IPS DF 19.7 (cell line): ENCODE measurements around the gene TTN.

Experiments
- DNase-seq: peaks from one replicate; pipeline ENCODE4 v3.0.0-alpha.2; 2013; ENCODE audit warnings: low read depth, low spot score

Gene TTN

DNA sequence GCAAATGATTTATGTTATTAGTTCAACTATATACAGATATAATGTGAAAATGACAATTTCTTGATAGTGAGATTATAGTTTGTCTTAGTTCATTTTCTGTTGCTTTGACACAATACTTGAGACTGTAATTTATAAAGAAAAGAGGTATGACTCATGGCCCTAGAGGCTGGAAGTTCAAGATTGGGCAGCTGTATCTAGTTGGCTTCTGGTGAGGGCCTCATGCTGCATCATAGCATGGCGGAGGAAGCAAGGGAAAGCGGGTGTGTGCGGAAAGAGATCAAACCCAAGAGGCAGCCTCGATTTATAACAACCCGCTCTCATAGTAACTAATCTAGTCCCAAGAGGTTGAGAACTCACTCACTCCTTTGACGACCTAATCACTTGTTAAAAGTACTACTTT lies 315.6 kb downstream of the TTN start:
- no peak for DNase-seq

DNA sequence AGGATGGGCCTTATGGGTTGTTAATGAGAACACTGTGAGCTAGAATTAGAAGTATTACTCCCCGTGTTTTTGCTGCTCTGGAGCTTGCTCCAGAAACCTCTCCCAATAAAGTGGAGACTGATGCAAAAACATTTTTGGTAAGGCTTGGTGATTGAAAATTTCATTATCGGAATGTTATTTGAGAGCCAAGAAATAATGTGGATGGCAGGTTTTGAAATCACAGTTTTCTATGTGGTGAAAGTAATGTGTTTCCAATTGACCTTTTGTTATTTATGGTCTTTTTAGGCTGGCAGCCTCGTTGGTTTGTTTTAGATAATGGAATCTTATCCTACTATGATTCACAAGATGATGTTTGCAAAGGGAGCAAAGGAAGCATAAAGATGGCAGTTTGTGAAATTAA lies 321.9 kb downstream of the TTN start:
- no peak for DNase-seq

DNA sequence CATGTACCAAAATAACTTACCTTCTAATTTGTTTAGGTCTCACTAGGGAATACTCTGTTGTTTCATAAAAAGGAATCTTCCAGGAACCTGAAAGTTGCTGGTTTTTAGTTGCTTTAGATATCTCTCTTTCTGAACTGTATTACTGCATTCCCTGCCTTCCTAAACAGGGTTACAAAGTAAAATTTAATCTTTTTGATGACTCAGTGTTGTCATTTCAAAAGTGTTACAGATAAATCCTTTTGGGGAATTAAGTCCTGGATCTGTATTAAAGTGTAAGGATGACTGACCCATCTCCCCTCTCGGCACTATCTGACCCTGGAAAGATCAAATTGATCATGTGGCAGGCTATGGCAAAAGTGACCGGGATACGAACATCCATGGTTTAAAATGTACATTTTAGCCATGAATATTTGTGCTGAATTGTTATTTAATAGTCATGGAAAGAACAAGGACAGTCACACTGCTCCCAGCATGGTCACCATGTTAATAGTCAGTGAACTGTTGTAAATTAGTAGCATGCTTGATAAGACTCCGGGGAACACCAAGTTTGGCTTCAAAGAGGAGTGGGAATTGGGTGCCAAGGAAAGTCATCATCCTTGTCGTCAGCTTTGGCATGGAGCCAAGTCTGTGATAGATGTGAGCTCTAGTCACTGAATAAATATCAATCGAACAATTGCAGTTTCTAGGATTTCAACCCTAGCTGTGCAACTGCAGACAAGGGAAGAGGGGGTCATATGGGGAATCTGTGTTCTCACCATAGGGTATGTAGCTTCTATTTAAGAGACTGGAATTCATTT lies 322.8 kb downstream of the TTN start:
- DNase-seq = no peak

DNA sequence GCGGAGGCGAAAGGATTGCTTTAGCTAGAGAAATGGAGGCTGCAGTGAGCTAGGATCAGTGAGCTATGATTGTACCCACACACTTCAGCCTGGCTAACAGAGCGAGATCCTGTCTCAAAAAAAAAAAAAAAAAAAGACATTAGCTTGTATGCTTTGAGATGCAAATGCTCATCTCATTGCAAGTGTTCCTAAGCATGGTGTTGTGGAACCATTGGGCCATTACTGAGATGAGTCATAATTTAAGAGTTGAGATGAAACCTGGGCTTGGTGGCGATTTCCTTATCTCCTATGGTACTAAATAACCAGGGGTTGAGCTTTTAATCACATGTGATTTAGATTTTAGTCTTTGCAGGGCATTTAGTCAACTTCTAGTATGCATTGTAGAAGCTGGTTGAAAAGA lies 324.8 kb downstream of the TTN start:
- DNase-seq = no peak

DNA sequence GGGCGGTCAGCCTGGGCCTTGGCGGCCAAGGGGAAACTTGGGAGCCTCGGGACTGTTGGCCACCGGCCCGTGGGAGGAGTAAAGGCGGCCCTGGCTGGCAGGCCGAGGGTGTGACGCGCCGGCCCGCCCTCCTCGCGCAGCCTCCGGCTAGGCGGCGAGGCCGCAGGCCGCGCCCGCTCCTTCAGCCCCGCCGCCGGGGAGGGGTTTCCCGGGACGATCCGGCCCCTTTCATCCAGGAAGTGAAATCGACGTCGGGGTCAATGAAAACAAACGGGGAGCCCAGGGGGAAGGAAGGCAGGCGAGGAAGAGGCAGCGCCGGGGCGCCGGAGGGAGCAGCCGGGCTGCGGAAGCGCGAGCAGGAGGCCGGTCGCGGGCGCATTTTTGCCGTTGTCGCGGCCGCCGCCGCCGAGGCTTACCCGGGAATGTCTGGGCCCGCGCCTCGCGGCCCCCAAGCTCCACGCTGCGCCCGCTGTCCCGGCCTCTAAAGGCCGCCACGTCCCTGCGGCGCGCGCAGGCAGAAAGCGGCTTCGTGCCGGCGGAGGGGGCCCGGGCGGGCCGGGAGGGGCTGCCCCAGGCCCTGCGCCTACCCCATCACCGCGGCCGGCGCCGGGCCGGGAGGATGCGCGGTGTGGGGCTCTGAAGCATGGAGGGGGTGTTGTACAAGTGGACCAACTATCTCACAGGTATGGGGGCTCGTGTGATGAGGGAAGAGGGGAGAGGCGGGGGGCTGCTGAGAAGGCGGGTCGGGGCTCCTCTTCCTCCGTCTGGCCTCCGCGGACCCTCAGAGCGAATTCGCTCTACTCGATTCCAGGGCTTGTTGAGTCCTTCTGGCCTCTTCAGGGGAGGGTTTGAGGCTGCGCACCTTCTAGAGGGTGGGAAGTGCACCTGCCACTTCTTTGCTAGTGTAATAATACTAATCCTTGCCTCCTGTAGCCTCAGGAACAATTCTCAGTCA lies 326.7 kb downstream of the TTN start, which contains the start of gene PLEKHA3:
PLEKHA3 (plus strand) TSS at position 231 of the 955 bp plus-strand sequence; CDS start at position 644, 413 bp downstream.
- peak; percentile 40 for DNase-seq

DNA sequence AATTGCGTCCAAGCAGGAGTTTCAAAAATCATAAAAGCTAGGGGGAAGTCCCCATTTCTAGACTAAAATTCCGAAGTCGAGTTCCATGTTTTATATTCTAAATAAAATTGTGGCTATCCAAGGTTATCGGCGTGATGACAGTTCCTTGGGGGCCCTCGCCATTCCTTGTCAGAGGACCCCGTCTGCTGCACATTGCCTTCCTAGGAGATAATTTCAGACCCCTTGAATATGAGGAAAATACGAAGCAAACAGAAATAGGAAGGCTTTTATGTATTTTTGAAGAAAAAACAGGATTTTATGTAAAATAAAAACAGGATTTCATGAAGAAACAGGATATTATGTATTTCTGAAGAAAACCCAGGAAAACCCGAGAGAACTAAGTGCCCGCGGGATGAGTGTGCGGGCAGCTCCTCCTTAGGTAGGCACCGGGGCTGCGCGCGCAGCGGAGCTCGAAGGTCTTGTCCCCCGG lies 327.4 kb downstream of the TTN start:
- no peak for DNase-seq

DNA sequence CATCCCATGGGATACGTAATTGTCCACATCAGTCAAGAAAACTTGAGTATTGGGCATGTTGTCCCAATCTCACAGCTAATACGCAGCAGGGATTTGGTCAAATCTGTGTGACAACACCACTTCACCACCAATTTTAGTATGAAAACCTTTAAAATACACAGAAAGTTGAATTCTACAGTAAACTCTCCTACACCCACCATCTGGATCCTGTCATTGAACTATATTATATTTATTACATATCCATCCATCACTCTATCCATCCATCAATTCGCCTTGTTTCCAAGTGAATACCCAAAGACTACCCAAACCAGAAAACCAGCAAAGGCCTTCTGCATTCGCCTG lies 328.0 kb downstream of the TTN start:
- no peak for DNase-seq

DNA sequence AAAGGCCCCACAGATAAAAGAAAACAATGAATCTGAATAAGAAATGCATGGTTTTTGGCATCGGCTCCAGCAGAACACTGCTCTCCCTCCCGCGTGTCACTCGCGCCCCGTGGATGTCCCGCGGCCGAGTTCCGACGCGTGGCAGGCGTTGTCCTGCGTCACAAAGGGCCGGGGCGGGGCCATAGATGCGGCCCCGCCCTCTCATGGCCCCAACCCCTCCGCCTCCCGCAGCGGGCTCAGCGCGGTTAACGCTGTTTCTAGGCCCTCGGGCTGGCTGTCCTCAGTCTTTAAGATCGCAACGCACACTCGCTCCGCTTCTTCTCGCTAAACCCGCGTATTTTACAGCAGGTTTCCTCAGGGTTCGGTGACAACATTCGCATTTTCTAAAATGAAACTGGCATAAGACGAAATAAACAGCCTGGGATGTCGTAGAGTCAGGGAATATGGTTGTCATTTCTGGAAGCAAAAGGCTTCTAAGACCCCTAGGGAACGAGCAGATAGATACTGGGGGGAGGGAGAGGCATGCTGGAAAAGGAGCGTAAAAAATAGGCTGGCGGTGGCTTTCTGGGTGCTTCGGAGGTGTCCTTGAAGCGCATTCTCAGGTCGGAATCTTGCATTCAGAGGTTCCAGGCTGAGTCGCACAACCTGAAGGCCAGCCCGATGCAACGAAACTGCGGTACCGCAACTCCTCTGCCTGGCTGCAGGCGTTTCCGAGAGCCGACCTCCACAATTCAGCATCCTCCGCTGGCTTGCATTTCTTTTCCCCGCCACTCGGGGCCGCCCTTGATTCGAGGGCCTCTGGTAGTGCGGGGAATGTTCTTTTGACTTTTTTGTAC lies 328.6 kb downstream of the TTN start, which contains the start of gene FKBP7:
FKBP7 (minus strand) TSS at position 162 of the 836 bp plus-strand sequence; CDS start at position 61, 101 bp downstream.
- peak; percentile 52 for DNase-seq

DNA sequence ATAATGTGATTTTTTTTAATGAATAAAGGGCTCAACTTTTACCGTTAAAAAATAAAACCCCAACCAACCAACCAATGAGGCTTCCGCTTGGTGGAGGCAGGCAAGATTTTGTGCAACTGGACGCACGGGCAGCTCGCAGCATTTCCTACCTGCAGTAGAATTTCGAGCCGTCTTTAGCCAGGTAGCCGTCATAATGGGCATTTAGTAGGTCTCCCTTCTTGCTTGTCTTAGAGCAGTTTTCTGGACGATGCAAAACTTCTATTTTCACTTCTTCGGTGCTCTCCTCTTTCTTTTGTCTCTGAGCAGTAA lies 329.1 kb downstream of the TTN start:
- DNase-seq = no peak

DNA sequence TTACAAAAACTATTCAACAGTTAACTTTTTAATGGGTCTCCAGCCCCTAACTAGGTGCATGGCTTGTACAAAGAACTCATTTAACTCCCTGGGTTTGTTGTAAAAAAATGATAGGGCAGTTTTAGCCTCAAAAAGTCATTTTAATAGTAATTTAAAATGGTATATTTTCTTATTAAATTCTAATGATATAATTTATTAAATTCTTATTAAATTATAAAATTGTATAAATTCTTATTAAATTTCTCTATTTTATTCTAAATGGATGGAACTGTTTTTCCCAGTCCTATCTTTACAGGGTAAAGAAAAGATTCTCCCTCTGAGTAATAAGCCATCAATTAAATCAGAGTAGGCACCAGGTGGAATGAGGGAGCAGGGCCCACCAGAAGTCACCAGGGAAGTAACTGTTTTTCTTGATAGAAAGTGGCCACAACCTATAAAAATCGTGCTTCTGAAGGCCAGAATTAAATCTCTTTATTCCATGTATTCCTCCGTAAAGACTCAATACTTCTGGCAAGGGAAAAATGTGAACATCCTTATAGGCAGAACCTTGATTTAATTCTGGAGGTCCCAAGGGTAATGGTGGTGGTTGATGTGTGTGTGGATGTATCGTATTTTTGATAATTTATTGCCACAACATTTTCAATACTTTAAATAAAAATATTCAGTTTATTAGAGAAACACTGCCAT lies 329.6 kb downstream of the TTN start:
- no peak for DNase-seq

DNA sequence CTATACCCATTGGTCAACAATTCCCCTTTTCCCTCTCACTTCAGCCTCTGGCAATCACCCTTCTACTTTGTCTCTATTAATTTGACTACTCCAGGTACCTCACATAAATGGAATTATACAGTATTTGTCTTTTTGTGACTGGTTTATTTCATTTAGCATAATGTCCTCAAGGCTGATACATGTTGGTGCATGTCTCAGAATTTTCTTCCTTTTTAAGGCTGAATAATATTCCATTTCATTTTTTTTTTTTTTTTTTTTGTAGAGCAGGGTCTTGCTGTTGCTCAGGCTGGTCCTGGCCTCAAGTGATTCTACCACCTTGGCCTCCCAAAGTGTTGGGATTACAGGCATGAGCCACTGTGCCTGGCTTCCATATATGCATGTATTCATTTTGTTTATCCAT lies 330.7 kb downstream of the TTN start:
- DNase-seq = no peak
